Vagina (tissue), 2 donors: Measurements from ENCODE around the gene OR2B2. TPM values are rescaled to one million over a fixed set of nuclear protein-coding genes. Genes with fewer than 3 reads are reported as not detected.

Experiments used
- DNase-seq, 2 donors: peaks; one replicate each; pipeline ENCODE4 v3.0.0-alpha.2; 2017; ENCODE audit errors: extremely low spot score in 2 of 2
- H3K27ac ChIP-seq: fragments of 200-600 bp; sonication (generic); one replicate; pipeline ENCODE4 v1.5.1; 2019
- H3K27me3 ChIP-seq: fragments of 200-600 bp; sonication (generic); one replicate; pipeline ENCODE4 v1.5.1; 2019
- H3K36me3 ChIP-seq, 2 donors: fragments of 200-600 bp; sonication (generic); one replicate each; pipeline ENCODE4 v1.5.1; 2017 to 2019
- H3K4me1 ChIP-seq: fragments of 200-600 bp; sonication (generic); one replicate; pipeline ENCODE4 v1.5.1; 2019
- H3K4me3 ChIP-seq, 2 donors: fragments of 200-600 bp; sonication (generic); 1 replicate in 1 of 2; 2 replicates in 1 of 2; pipeline ENCODE4 v1.5.1; 2016 to 2019
- H3K9me3 ChIP-seq: fragments of 200-600 bp; sonication (generic); one replicate; pipeline ENCODE4 v1.5.1; 2019
- CTCF ChIP-seq, 3 experiments: fragments of 450-650 bp in 2 of 3; fragments of 200-600 bp in 1 of 3; sonication (generic) in 1 of 3; IDR thresholded peaks; one replicate each; pipeline ENCODE4 v1.5.1; 2017 to 2019; ENCODE audit warnings: antibody characterized with exemption in 3 of 3, mild to moderate bottlenecking in 2 of 3, moderate library complexity in 2 of 3
- POLR2A ChIP-seq, 2 donors: fragments of 450-650 bp; IDR thresholded peaks; one replicate each; pipeline ENCODE4 v1.6.1; 2017; ENCODE audit warnings: antibody characterized with exemption in 2 of 2, mild to moderate bottlenecking in 2 of 2, moderate library complexity in 2 of 2
- POLR2AphosphoS5 ChIP-seq, 2 donors: sonication (generic); formaldehyde crosslinking; IDR thresholded peaks; one replicate each; pipeline ENCODE4 v1.9.0; 2017; ENCODE audit warnings: antibody characterized with exemption in 2 of 2, mild to moderate bottlenecking in 2 of 2, low read depth in 1 of 2; ENCODE audit not compliant: insufficient read depth in 1 of 2
- intact Hi-C: fragments of 100-400 bp; cut with DNase I; formaldehyde crosslinking; loops from one replicate; pipeline ENCODE4 v1.15.1; 2023
- small RNA-seq: library from RNA; depleted of rRNA; stranded (forward); fragments of <200 nt; gene quantifications from one replicate; pipeline ENCODE3, GENCODE V24; 2016
- total RNA-seq: library from RNA; depleted of rRNA; stranded (reverse); fragments of >200 nt; gene quantifications from one replicate; pipeline ENCODE4 v1.2.3, GENCODE V29; 2016

Gene OR2B2
- total RNA-seq, 1 donor from 2014 or later: not detected

GRCh38 chr6:27861861-27862260, 50.3 kb downstream of the OR2B2 start:
- no peak for DNase-seq
- intact Hi-C loops: no loop called here
- TF ChIP-seq POLR2A (IDR thresholded peaks at IDR 0.05) (no peak), POLR2AphosphoS5 (IDR thresholded peaks at IDR 0.05; ENCODE audit: insufficient read depth in 1 of 2, low read depth in 1 of 2) (no peak), CTCF (IDR thresholded peaks at IDR 0.05) (no peak)
- no peaks in the 10 kb centered on the region for H3K9me3 ChIP-seq
- H3K4me3 ChIP-seq: no peak overlapping the region
- peaks cover 29% of the 10 kb centered on the region for H3K4me1 ChIP-seq
- H3K27ac ChIP-seq: no peak overlapping the region
- H3K27me3 ChIP-seq: no peaks in the 10 kb centered on the region
- no peaks in the 10 kb centered on the region for H3K36me3 ChIP-seq

- Histone ChIP-seq H3K36me3 (no peaks in the 10 kb centered on the region), H3K9me3 (no peaks in the 10 kb centered on the region), H3K27me3 (no peaks in the 10 kb centered on the region), H3K27ac (no peak overlapping the region), H3K4me3 (no peak overlapping the region), H3K4me1 (peaks cover 24% of the 10 kb centered on the region)
- no peak for DNase-seq
- TF ChIP-seq CTCF (IDR thresholded peaks at IDR 0.05) (no peak), POLR2A (IDR thresholded peaks at IDR 0.05) (no peak), POLR2AphosphoS5 (IDR thresholded peaks at IDR 0.05; ENCODE audit: insufficient read depth in 1 of 2, low read depth in 1 of 2) (no peak)
- intact Hi-C loops: no loop called here
These were observed 50.8 kb downstream of the OR2B2 start for GRCh38 chr6:27861276-27861840.

Small RNA genes within 50 kb of the gene (small RNA-seq; reads per million reads assigned to genes)
- not detected for gene RNU7-26P

Other genes starting within 250 kb of the OR2B2 start
- not detected for gene OR2B6, start 44.8 kb upstream of the OR2B2 start, total RNA-seq
- 3.7 TPM for gene ZNF165, start 168.2 kb upstream of the OR2B2 start, total RNA-seq
- 1.2 TPM for gene ZSCAN16, start 212.2 kb upstream of the OR2B2 start, total RNA-seq
- 14.5 TPM for gene ZKSCAN8, start 229.5 kb upstream of the OR2B2 start, total RNA-seq